ENCODE results near the gene PRKAG2.

The PRKAG2 gene

DNA sequence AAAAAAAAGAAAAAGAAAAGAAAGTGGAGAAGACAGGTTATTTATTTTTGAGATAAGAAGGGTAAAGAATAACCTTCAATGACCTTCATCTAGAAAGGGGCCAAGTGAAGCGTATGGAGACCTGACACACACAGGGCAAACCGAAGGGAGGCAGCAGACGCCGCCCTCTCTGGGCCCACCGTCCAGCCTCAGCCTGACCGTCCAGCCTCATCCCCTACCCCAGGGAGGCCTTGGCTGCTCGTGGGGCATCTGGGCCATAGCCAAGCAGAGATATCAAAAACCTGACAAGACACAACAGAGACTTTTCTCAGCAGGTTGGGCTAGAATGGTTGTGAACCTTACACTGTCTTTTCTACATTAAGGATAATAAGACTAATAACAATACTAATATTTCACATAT, 10.9 kb downstream of the PRKAG2 start:
- no peak for DNase-seq (ENCODE audit: low read depth in 2 of 2)

DNA sequence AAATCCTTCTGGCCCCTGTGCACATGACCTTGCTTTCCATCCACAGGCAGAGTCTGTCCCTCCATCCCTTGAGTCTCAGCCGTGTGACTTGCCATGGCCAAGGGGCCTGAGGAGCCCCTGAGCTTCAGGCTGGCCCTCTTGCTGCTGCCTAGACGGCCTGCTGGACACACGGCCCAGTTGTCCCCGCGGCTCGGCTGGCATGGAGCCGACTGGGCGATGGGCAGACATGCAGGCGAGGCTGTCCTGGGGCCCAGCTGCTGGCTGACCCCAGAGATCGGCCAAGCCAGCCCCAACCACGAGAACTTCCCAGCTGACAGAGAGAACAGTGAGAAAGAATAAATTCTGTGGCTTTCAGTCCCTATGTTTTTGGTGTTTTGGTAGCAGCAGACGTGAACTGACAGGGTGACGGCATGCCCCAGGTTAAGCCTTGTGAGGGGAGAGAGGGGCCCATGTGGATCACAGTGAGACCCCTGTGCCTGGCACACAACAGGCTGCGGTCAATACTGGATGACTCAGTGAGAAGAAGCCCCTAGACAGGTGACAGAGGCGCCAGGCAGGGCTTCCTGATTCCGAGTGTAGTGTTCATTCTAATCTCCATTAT, 11.7 kb downstream of the PRKAG2 start:
- DNase-seq (ENCODE audit: low read depth in 2 of 2): no peak

DNA sequence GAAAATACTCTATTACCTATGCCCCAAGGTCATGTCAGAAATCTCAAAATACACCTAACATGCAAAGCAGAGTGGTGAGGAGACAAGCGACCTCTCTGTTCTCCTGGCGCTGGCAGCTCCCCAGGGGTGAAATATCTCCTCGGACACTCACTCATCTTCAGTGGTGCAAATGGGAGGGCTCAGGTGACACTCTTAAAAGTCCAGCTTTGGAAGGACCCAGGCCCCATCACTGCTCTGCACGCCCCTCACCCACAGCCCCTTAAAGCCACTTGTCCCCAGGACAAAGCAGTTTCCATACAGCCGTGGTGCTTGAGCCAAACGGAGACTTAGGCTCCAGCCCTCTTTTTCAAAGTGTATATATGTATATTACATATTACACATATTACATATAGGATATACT, 12.4 kb downstream of the PRKAG2 start:
- DNase-seq (ENCODE audit: low read depth in 2 of 2): no peak

DNA sequence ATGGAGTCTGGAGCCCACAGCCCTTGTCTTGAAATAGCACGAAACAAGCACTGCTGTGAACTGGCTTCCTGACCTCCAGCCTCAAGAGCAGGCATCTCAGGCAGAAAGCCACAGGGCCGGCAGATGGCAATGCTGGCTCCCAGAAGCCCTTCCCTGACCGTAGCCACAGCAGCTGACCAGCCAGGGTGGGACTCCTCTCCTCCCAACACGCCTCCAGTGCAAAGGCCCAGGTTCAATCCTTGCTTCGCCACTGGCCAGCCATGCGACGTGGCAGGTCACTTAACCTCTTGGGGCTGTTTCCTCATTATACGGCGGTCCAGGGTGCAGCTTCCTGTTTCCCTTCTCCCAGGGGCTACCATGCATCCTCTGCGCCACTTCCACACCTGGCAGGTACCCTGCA, 12.8 kb downstream of the PRKAG2 start:
- no peak for DNase-seq (ENCODE audit: low read depth in 2 of 2)

DNA sequence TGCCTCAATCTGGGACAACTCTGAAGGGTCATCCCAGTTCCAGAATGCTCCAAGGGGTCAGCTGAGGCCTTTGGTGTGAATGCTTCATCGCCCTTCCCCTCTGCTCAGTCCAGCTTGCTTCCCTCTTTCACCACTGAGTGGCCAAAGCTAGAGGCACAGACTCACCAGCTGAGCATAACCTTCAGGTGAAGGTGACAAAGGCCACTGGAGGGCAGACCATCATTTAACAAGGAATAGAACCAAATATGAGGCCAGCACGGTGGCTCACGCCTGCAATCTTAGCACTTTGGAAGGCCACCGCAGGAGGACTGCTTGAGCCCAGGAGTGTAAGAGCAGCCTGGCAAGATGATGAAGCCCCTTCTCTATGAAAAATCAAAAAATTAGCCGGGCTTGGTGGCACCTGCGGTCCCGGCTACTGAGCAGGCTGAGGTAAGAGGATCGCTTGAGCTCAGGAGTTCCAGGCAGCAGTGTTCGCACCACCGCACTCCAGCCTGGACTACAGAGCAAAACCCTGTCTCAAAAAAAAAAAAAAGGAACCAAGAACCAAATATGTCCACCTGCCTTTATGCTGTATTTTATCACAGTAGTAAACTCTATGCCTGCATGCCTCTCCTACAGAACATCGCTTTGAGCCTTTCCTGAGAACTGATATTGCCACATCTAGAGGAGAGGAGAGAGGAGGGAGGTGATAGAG, 13.4 kb downstream of the PRKAG2 start:
- no peak for DNase-seq (ENCODE audit: low read depth in 2 of 2)

DNA sequence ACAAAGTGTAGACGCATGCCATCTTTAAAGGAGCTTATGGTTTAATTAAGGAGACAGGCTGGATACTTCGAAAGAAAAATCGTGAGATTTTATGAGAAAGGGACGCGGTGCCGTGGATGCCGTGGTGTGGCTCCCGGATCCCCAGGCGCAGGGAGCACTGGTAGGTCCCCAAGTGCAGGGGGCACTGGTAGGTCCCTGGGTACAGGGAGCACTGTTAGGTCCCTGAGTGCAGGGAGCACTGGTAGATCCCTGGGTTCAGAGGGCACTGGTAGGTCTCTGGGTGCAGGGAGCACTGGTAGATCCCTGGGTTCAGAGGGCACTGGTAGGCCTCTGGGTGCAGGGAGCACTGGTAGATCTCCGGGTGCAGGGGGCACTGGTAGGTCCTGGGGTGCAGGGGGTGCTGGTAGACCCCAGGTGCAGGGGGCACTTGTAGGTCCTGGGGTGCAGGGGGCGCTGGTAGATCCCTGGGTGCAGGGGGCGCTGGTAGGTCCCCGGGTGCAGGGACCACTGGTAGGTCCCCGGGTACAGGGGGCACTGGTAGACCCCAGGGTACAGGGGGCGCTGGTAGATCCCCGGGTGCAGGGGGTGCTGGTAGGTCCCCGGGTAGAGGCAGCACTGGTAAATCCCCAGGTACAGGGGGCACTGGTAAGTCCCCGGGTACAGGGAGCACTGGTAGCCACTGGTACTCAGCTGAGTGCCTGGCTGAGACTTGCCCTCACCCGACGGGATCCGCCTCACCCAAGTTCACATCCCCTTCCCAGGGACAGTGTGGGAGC, 14.1 kb downstream of the PRKAG2 start:
- no peak for DNase-seq (ENCODE audit: low read depth in 2 of 2)

DNA sequence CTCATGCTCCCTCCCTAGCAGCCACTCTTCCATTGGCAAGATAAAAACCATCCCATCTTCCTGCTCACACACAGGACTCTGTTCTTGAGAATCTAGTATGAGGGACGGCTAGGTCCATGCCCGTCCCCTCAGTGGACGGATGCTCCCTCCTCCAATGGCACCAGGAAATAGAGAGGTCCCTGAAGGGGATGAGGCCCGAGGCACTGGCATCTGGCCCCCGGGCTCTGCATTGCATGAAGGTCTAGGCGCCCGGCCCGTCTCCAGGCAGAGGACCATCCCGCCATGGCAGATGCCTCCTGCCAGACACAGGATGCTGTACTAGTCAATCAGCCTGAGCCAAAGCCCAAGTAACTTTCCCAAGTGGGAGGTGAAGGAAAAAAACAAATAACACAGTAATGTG, 15.0 kb downstream of the PRKAG2 start:
- no peak for DNase-seq (ENCODE audit: low read depth in 2 of 2)

DNA sequence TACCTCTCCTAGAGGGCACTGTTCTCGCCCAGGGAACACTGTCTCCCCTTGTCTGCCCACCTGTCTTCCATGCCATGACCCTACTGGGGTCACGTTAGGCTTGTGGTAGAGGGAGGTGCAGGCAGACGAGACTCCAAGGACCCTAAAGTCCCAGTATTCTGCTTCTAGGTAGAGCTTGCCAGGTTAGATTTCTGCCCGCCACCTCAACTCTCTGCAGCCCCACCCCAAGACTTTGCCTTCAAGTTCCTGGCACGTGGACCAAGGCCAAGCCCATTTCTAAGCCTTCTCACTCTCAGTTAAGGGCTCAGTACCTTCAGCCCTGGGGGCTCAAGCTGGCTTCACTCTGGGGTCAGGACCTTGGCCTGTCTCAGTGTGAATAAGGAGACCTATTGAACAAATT, 16.1 kb downstream of the PRKAG2 start:
- DNase-seq (ENCODE audit: low read depth in 2 of 2): no peak

DNA sequence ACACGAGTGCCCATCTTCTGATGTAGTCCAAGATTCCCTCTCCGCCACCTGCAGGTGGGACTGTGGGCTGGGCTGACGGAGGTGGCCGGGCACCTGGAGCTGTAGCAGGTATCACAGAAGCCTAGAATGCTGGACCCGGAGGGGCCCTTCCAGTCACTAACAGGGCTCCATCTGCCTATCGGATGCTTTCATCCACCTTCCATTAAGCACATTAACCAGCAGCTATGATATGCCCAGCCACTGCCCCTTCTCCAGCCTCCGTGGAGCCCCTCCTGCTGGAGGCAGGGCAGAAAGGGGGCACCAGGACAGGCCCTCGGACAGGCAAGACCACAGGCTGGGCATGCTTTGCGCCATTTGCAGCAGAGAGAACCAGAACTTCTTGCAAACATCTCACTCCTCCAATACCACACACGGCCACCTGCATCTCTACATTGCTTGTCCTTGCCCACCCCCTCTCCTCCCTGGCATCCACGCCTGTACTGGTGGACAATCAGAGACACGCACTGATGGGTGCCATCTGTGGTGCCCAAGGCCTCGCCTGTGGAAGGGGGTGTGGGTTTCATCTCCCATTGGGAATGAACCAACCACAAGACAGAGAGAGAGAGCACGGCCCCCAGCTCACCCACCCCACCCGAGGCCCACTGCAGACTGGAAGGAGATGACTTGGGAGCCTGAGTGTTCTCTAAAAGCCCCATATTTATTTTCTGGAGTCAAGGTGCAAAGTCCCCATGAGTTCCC, 16.8 kb downstream of the PRKAG2 start:
- DNase-seq (ENCODE audit: low read depth in 2 of 2): no peak

DNA sequence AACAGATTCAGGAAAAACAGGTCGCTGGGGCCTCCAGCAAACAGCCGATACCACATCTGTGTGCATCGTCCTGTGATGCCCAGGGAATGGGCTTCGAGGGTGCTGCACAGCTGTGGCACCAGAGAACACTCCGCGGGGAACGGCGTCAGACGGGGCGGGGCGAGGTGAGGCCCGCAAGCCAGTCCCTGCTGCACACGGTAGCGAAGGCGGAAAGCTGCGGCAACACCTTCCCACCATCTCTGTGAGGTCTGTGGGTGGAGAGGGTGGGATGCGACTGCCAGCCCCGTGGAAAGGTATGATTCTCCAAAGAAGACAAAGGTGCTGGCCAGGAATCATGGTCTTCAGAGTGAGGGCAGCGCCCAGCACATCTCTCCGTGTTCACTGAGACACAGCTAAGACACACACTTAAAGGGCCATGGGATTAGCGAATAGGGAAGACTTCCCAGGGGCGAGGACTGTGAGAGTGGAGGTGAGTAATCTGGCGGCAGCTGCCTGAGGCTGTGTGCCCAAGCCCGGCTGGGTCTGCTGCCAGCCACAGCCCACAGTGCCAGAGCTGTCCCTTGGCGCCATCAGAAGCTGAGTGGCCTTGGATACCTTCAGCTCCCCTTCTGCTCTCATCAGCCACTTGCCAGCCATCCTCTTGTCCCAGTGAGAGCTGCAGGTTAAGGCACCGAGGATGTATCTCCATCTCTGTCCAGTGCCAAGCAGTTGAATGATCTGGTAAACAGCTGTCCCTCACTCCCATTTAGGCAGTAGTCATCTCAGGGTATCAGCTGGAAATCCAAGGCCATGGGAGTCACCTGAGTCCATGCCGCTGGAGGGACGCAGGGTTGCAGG, 17.6 kb downstream of the PRKAG2 start:
- DNase-seq (ENCODE audit: low read depth in 2 of 2): no peak

DNA sequence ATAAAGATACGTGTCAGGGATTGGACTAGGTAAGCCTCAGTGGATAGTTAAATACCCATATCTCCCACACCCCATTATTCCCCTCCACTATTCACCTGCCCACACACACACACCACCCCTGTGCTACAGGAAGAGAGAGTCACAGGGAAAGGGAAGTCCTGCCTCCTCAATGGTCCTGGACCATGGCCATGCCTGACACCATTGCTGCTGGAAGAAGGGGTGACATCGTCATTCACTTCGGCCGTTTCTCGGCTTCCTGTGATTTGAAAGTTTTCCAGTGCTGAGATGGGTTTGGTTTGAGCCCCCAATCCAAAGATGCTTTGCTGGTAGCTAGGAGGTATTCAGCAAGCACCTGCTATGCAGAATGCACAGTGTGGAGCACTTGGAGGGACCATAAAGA, 18.5 kb downstream of the PRKAG2 start:
- DNase-seq (ENCODE audit: low read depth in 2 of 2): no peak

DNA sequence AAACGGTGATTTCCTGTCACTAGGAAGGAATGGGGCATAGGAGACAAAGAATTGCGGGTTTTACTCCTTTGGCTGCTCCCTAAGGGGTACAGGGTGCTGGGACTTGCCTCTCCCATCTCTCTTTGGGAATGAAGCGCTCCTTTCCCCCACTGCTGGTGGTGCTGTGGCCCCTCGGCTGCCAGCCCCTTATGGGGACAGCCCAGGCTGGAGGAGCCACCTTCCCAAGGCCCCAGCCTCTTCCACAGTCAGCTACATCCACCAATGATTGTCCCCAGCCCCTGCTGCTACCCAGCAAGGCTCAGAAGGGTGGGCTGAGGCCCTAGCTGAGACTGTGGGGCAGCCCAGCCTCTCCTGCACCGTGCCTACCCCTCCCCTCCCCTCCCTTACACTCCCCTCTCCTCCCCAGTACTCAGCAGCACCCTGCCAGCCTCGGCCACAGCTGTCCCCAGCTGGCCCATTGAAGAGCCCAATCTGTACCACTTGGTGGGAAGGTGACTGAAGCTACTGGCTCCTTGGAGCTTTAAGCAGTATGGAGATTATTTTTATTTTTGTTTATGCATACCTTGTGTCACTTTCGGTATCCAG, 19.0 kb downstream of the PRKAG2 start:
- DNase-seq (ENCODE audit: low read depth in 2 of 2): no peak

DNA sequence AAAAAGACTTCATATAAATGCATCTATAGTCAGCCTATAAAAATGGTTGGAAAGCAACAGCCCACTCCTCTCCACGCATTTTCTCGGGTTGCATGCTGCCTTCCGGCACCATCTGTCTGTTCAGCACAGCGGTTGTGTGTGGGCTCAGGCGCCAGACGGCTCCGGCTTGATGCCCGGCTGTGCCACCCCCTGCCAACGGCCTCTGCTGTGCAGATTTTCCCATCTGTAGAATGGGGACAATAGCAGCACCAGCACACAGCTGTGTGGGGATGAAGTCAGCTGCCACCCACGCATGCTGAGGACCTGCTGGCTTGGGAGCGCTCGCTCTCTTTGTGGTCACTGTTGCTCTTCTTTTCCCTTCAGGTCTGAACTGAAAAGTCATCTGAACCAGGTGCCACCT, 19.5 kb downstream of the PRKAG2 start:
- DNase-seq (ENCODE audit: low read depth in 2 of 2): no peak

DNA sequence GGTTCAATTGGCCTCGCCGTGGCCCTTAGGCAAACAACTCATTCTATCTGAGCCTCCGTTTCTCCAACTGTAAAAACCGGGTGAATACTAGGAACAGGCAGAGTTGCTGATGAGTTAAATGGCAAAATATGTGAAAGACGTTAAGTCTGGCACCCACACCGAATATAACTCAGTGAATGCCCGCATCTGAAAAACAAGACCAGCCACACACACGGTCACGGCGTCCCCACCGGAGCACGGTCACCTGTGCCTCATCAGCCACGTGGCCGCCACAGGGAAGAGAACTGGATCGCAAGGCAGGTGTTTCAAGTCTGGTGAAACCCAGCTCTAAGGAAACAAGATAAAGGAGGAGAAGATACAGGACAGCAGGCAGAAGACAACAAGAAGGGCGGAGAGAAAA, 20.4 kb downstream of the PRKAG2 start:
- DNase-seq (ENCODE audit: low read depth in 2 of 2): no peak

DNA sequence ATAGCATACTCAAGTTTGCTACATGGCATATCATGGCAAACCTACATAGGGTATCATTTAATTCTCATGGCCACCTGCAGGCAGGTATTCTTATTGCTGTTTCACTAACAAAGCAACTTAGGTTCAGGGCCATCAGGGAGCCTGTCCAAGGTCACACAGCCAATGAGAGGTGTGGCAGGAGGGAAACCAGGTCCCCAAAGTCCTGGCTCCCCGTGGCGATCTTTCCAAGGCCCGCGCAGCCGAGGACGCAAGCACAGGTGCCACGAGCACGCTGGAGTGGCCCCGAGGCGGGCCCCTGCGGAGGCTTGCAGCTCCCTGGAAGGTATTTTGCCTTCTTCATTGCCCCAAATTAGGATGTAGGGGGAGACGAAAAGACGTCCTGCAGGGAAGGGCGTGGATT, 20.8 kb downstream of the PRKAG2 start:
- DNase-seq (ENCODE audit: low read depth in 2 of 2): no peak

DNA sequence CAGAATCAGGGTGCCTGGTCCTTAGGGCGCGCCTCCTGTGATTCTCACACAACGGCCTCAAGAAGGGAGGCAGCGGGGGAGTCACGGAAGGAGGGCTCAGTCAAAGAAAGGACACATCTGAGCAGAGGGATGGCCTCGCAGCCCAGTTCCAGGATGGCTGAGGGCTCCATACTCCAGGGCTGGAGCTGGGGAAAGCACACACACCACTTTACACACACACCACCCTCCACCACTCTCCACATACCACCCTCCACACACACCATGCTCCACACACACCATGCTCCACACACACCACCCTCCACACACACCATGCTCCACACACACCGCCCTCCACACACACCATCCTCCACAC, 22.2 kb downstream of the PRKAG2 start:
- no peak for DNase-seq (ENCODE audit: low read depth in 2 of 2)

DNA sequence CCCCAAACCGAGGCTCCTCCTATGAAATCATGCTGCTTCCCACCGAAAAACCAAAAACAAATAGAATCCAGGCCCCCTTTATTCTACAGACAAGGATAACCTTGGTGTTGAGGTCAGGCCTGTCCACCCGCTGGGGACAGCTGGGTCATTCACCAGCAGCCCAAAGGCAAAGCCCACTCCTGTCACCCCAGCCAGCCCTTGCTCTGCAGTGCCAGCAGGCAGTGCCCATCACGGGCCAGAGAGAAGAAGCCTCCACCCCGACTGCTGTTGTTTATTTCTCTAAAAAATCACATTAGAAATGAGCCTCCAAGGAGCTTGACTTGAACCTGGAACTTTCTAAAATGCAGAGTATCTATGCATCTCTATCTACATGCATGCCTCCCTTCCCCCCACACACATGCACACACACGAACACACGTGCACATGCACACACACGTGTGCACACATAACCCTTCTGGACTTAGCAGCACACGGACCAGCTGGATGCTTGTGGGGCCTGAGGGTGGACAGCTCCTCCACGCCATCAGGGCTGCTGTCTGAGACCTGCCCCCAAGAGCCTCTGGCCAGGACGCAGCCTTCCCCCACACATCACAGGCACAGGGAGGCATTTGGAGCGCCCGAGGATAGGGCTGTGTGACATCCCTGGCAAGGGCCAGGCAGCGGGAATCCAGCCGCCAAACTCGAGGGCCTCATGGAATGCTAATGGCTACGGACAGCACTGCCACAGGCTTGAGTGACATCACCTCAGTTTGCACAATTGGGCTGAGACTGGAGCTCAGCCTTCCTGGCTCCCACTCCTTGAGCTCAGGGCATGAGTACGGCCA, 22.8 kb downstream of the PRKAG2 start:
- DNase-seq (ENCODE audit: low read depth in 2 of 2): no peak

DNA sequence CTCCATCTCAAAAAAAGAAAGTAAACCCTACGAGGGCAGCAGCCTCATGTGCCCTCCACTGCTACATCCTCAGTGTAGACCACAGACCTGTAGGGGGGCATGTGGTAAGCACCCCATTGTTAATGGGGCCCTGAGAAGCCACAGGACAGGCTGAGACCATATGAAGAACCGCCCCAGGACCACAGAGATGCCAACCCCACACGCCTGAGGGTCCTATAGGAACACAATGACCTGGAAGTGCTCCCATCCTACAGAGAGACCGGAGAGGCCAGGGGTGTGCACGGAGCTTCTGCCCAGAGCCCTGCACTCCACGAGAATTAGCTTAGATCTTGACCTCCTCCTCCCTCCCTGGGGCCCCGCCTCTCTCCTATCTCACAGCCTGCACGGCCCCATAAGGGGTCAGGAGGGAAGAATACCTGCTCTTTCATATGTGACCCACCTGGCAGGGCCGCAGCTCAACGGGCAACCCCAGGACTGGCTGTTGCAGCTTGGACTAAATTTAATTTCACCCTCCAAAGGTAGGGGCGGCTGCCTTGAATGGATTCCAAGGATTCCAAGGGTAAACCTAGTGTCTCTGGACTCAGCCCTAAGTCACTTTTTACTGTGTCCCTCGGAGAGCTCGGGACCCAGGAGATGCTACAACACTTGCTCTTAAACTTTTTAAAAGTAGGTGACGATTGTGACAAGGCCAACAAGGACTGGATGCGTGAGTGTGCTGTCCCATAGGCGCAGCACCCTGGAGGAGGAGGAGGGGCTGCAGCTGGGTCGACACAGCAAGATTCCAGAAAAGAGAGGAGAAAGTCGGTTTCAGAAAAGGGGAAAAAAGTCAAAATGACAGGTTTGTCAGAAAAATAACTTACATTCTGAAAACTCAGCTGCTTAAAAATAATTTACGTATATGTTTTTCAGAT, 24.2 kb downstream of the PRKAG2 start:
- DNase-seq (ENCODE audit: low read depth in 2 of 2): no peak

DNA sequence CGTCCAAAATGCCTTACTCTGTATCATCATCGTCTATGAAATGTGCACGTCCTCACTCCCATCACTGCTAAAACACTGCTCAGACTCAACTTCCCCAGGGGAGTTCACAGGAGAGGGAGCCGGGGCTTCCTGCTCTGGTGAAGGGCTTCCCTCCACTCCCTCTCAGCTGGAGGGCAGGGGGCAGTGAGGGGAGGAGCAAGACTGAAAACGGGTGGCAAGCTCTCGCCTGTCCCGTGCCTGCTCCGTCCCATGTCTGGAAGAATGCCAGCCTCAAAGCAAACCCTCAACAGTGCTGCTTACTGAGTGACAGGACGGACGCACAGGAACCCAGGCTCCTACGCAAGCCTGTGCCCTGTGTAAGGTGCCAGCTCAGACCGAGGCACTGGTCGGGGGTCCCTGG, 25.1 kb downstream of the PRKAG2 start:
- no peak for DNase-seq (ENCODE audit: low read depth in 2 of 2)

All from stimulated activated CD8-positive, alpha-beta memory T cell treated with anti-CD3 and anti-CD28 coated beads, Interleukin-15, amount 100 ng/mL, for 48 hours (primary cell).